ENCODE data around the gene PHLDA3. TPM values are rescaled to one million over a fixed set of nuclear protein-coding genes. Genes with fewer than 3 reads are reported as not detected.

PHLDA3 gene
- total RNA-seq (2014; rRNA removed; shearing (Covaris generic)), result 36.1 and 36.9 TPM in 2 replicates
- polyA plus RNA-seq (2015; cell fraction: cytosol; rRNA removed), result 77.3 and 104 TPM in 2 replicates
- 17.8 and 20.2 TPM in 2 replicates for polyA plus RNA-seq (2015; cell fraction: nucleus; rRNA removed)

DNA sequence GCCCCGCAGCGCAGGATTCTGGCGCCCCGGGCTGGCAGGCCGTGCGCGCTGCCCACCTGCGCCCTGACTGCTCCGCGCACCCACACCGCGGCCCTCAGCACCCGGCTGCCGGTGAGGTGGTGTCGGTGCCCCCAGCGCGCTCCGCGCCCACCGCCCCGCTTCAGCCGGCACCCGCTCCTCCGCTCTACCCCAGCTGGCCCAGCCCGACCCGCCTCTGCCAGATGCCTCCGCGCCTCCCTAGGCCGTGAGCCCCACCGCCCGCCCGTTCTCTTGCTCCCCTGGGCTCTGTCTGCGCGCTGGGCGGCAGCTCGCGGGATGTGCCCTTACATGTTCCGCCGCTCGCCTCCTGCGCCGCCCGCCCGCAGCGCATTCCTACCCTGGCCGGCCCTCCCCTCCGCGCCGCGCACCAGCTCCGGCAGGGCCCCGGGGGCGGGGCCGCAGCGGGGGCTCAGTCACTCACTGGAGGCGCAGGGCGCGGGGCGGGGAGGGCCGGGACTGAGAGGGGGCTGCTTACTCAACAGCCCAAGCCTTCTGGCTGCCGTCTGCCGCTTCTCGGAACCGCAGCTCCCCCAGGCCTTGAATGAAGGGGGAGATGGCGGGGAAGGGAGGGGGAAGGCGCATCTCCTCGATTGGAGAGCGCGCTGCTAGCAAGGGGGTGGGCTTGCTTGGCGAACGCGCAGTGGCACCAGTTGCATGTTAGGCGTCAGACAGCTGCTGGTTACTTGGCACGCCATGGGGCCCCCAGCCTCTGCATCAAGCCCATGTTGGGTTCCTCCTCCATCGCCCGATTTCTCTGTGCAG is at the start of gene PHLDA3:
TSS of gene PHLDA3 (minus strand) at position 345 of the 801 bp plus-strand sequence. CDS start 402 bp downstream, outside the sequence.
- DNase-seq (ENCODE audit: low read depth, low spot score), result peak; percentile 61
- in situ Hi-C loops (cut with HindIII; ENCODE audit: low pct_unique_long_range_greater_than_20kb, low sequenced_read_pairs), result no loop called here

DNA sequence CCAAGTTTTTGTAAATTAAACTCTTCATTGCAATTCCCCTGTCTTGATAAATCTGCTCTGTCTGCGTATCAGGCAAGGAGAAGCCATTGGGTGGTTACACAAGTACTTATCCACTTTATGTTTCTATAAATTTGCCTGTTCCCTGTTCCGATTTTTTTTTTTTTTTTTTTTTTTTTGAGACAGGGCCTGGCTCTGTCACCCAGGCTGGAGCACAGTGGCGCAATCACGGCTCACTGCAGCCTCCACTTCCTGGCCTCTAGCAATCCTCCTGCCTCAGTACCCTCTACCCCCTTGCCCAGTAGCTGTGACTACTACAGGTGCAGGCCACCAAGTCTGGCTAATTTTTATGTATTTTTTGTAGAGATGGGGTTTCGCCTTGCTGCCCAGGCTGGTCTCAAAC is 49.1 kb upstream of the PHLDA3 start:
- in situ Hi-C loops (cut with HindIII; ENCODE audit: low pct_unique_long_range_greater_than_20kb, low sequenced_read_pairs), result no loop called here

GRCh38 chr1:201517631-201518030 is 48.6 kb upstream of the PHLDA3 start:
- no peak for DNase-seq (ENCODE audit: low read depth, low spot score)
- in situ Hi-C loops (cut with HindIII; ENCODE audit: low pct_unique_long_range_greater_than_20kb, low sequenced_read_pairs), result no loop called here

More for the DNA sequence above, 49.1 kb upstream of the PHLDA3 start:
- no peak for DNase-seq (ENCODE audit: low read depth, low spot score)

GRCh38 chr1:201516511-201517127 is 47.6 kb upstream of the PHLDA3 start:
- in situ Hi-C loops (cut with HindIII; ENCODE audit: low pct_unique_long_range_greater_than_20kb, low sequenced_read_pairs), result no loop called here
- no peak for DNase-seq (ENCODE audit: low read depth, low spot score)

DNA sequence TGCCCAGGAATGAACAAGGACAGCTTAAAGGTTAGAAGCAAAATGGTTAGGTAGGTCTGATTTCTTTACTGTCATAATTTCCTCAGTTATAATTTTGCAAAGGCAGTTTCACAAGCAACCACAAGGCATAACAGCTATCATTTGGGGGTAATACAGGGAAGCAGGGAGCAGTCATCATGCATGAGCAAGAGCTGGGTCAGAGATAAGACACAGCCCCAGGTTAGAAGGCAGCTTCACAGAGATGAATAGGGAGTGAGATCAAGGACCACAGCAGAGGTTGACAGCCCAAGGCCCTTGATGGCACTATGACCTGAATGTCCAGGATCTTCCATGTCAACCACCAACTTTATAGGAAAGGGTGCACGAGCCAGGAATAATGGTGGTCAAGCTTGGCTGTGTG is 46.9 kb upstream of the PHLDA3 start:
- in situ Hi-C loops (cut with HindIII; ENCODE audit: low pct_unique_long_range_greater_than_20kb, low sequenced_read_pairs), result no loop called here
- DNase-seq (ENCODE audit: low read depth, low spot score), result no peak

- in situ Hi-C loops (cut with HindIII; ENCODE audit: low pct_unique_long_range_greater_than_20kb, low sequenced_read_pairs), result no loop called here
- DNase-seq (ENCODE audit: low read depth, low spot score), result no peak
Observed at GRCh38 chr1:201515062-201515750, 46.2 kb upstream of the PHLDA3 start.

DNA sequence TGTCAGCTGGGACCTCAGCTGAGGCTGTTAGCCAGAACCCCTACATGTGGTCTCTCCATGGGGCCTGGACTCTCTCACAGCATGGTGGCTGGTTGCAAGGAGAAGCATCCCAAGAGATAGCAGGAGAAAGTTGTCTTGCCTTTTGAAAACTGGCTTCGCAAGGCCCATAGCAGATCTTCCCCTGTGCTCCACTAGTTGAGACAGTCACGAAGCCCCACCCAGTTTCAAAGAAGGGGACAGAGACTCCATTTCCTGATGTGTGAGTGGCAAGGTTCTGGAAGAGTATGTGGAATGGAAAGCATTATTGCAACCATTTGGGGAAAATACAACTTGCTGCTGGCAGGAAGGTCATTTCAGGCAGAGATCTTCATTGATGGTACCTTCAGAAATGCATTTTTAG is 45.5 kb upstream of the PHLDA3 start:
- in situ Hi-C loops (cut with HindIII; ENCODE audit: low pct_unique_long_range_greater_than_20kb, low sequenced_read_pairs), result no loop called here
- DNase-seq (ENCODE audit: low read depth, low spot score), result no peak

DNA sequence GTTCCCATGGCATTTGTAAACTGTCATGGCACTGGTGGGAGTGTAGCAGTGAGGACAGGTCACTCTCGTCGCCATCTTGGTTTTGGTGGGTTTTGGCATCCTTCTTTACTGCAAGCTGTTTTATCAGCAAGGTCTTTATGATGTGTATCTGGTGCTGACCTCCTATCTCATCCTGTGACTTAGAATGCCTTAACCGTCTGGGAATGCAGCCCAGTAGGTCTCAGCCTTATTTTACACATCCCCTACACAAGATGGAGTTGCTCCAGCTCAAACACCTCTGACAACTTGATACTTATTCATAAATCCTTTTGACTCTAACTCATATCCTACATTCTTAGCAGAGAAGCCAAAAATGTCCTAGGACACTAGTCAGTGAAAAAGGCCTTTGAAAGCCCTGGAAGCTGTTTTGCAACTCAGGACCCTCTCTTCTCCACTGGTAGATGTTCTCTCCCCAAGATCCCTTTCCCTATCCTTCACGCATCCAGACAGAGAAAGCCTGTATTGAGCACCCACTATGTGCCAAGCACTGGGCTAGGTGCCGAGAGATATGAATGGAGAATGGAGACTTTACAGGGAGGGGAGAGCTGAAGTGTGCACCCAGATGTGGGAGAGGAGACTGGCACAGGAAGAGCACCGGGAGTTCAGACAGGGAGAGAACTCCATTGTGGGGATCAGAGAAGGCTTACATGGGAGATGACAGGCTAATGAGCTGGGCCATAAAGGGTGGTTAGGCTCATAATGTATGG is 44.7 kb upstream of the PHLDA3 start:
- no peak for DNase-seq (ENCODE audit: low read depth, low spot score)
- in situ Hi-C loops (cut with HindIII; ENCODE audit: low pct_unique_long_range_greater_than_20kb, low sequenced_read_pairs), result no loop called here

GRCh38 chr1:201511941-201512539 is 43.1 kb upstream of the PHLDA3 start:
- no peak for DNase-seq (ENCODE audit: low read depth, low spot score)
- in situ Hi-C loops (cut with HindIII; ENCODE audit: low pct_unique_long_range_greater_than_20kb, low sequenced_read_pairs), result no loop called here

DNA sequence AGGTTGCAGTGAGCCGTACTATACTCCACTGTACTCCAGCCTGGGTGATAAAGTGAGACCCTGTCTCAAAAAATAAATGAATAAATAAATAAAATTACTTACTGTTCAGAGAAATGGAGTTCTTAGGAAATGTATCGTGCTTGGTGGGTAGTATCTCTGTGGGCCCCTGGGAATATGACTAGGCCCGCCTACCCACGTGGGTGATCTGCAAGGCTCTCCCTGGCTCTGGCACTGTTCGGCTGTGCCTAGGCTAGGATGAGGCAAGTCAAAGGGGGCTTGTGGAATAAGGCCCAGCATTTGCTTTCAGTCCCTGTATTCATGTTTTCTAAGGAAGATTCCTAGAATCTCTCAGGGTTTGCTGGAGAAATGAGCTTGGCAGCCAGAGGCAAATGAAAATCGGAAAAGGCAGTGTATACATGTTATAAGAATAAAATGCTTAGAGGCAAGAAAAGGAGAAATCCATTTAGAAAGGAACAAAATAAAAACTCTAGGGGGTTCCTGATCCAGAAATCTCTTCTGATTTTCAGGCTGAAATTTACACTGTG is 42.5 kb upstream of the PHLDA3 start:
- DNase-seq (ENCODE audit: low read depth, low spot score), result no peak
- in situ Hi-C loops (cut with HindIII; ENCODE audit: low pct_unique_long_range_greater_than_20kb, low sequenced_read_pairs), result no loop called here

DNA sequence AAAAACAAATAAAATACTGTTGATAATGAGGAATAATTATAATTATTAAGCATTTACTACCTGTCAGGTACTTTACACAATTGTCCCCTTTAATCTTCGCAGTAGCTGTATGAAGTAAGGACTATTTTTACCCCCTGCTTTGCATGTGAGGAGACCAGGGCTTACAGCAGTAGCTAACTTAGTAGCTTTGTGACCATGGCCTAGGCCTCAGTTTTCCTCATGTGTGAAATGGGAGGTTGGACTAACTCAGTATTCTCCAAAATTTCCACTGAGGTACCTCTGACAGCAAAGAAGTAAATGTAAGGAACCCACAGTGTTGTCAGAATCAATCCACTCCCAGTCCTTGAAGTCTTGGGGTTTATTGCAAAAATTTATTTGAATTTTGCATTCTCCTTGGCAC is 41.7 kb upstream of the PHLDA3 start:
- in situ Hi-C loops (cut with HindIII; ENCODE audit: low pct_unique_long_range_greater_than_20kb, low sequenced_read_pairs), result no loop called here
- DNase-seq (ENCODE audit: low read depth, low spot score), result no peak

GRCh38 chr1:201509601-201510374 is 40.8 kb upstream of the PHLDA3 start:
- no peak for DNase-seq (ENCODE audit: low read depth, low spot score)
- in situ Hi-C loops (cut with HindIII; ENCODE audit: low pct_unique_long_range_greater_than_20kb, low sequenced_read_pairs), result no loop called here

GRCh38 chr1:201508809-201509208 is 39.8 kb upstream of the PHLDA3 start:
- no peak for DNase-seq (ENCODE audit: low read depth, low spot score)
- in situ Hi-C loops (cut with HindIII; ENCODE audit: low pct_unique_long_range_greater_than_20kb, low sequenced_read_pairs), result no loop called here

DNA sequence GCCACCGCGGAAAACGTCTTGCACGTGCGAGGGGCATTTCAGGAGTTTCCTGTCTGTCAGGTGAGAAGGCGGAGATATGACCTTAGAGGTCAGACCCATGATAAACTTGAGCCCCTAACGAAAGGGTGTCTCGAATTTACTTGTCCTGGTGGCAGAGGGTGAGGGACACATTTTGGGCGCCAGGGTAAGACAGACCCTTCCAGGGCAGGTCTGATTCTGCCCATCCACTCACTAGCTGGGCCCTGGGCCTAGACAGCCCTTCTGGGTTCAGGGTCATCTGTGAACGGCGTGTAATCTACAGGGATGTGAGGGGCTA is 38.3 kb upstream of the PHLDA3 start:
- in situ Hi-C loops (cut with HindIII; ENCODE audit: low pct_unique_long_range_greater_than_20kb, low sequenced_read_pairs), result no loop called here
- no peak for DNase-seq (ENCODE audit: low read depth, low spot score)

- in situ Hi-C loops (cut with HindIII; ENCODE audit: low pct_unique_long_range_greater_than_20kb, low sequenced_read_pairs), result no loop called here
- DNase-seq (ENCODE audit: low read depth, low spot score), result peak; percentile 53
Observed at GRCh38 chr1:201506557-201507359, 37.8 kb upstream of the PHLDA3 start, which contains the start of gene CSRP1. Gene CSRP1, minus strand, starts transcription at chr1:201507123. Its CDS starts 10,820 bp downstream, at chr1:201496303.

- in situ Hi-C loops (cut with HindIII; ENCODE audit: low pct_unique_long_range_greater_than_20kb, low sequenced_read_pairs), result no loop called here
- DNase-seq (ENCODE audit: low read depth, low spot score), result no peak
Observed at GRCh38 chr1:201506092-201506491, 37.1 kb upstream of the PHLDA3 start.

Measured in SK-MEL-5 (cell line).